AML-193 (cell line): ENCODE data around the gene PLEKHM2.

Experiments
- DNase-seq, 2 experiments: peaks; one replicate each; lab custom pipeline; 2025; lab: John Stamatoyannopoulos, UW

PLEKHM2 gene

DNA sequence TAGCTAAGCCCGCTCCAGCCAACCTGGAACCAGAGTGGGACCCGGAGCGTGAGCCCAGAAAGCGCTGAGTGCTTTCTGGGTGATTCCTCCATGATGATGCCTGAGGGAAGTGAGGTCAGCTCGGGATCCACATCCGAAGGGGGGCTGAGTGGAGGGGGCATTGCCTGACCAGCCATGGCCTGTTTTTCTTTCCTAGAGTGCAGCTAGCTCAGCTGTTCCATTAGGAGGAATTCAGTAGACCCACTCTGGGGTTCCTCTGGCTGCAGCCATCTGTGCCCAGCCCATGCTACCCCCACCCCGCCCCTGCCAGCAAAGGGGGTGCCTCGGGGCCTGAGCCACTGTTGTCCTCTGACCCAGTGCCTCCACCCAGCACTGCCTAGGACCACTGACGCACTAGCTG, 42.4 kb downstream of the PLEKHM2 start:
- DNase-seq, result no peak

GRCh38 chr1:15727021-15727420, 42.9 kb downstream of the PLEKHM2 start:
- DNase-seq, result no peak

DNA sequence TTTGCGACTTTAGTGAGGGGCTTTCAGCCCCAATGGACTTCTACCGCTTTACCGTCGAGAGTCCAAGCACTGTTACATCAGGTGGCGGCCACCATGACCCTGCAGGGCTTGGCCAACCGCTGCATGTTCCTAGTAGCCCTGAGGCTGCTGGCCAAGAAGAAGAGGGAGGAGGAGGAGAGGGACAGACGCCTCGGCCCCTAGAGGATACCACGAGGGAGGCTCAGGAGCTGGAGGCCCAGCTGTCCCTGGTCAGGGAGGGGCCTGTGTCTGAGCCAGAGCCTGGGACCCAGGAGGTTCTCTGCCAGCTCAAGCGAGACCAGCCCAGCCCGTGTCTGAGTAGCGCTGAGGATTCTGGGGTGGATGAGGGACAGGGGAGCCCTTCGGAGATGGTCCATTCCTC, 43.3 kb downstream of the PLEKHM2 start:
- DNase-seq, result no peak

DNA sequence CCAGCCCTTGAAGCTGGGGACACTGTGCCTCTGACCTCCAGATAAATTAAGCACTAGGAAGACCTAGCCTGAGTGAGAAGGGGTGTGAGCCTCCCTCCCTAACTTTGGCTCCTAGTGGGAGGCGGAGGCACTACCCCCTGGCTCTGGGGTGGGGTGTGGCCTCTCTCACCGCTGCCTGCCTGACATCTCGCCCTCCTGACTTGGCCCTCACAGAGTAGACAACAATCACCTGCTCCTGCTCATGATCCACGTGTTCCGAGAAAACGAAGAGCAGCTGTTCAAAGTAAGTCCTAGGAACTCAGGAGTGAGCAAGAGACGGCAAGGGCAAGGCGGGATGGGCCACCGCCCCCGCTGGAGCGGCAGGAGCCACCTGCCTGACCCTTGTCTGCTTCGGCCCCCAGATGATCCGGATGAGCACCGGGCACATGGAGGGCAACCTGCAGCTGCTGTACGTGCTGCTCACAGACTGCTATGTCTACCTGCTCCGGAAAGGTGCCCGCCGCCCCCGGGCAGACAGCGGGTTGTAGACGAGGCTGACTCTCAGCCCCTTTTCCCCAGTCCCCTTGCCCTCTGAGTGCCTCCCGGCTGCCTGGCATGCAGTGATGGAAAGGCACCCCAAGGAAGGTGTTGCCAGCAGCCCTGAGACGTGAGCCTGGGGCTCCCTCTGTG, 43.9 kb downstream of the PLEKHM2 start:
- no peak for DNase-seq

DNA sequence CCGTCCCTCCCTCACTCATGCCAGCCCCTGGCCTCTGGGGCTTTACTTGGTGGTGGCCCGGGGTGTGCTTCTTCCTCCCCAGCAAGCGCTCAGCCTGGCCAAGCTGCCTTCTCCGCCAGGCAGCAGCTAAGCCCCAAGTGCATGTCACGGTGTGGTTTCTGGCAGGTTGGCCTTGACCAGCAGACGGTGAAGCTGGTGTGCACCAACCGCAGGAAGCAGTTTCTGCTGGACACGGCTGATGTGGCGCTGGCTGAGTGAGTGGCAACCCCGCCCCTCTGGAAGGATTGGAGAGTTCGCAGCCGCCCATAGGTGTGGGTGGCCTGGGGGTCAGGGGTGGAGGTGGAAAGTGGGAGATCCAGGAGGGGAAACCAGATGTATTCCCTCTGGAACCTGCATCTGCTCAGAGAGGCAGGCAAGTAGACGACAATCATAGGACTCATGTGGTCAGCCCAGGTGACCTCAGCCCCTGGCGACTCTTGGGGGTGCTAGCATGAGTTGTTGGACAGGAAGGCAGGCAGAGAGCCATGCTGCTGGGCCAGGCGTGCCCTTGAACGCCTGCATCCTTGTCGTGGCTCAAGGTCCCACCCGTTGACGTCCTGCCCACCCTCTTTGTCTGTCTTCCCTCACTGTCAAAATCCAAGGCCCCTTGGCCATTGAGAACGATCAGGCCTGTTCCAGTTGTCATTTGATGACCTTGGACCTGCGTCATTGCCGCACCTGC, 45.0 kb downstream of the PLEKHM2 start:
- no peak for DNase-seq

- no peak for DNase-seq
Measured at GRCh38 chr1:15730423-15730822, 46.3 kb downstream of the PLEKHM2 start.

- no peak for DNase-seq
Measured at GRCh38 chr1:15730936-15731335, 46.8 kb downstream of the PLEKHM2 start.

DNA sequence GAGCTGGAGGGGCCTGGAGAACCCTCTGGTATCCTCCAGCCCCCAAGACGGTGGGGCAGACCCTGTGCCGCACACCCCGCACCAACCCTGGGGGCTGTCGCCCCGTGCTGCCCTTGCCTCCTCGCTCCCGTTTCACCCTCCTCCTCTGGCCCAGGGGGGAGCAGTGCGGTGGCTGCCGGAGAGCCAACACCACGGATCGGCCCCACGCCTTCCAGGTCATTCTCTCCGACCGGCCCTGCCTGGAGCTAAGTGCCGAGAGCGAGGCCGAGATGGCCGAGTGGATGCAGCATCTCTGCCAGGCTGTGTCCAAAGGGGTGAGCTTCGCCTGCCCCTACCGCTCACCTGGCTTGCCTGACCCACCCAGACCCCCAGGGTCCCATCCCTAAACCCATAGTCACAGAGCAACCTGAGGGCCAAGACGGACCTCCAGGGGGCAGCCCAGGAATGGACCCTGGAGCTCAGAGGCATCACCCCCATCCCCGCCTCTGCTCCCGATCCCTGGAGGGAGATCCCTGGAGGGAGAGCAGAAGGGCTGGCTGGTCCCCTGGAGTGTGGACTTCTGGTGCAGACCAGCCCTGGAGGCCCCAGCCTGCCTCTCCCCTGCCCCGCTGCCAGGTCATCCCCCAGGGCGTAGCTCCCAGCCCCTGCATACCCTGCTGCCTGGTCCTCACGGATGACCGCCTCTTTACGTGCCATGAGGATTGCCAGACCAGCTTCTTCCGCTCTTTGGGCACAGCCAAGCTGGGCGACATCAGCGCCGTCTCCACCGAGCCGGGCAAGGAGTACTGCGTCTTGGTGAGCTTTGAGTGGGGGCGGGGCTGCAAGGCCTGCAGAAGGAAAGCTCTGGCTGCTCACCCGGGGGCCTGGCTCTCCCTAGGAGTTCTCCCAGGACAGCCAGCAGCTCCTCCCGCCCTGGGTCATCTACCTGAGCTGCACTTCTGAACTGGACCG, 47.9 kb downstream of the PLEKHM2 start:
- DNase-seq, result no peak

DNA sequence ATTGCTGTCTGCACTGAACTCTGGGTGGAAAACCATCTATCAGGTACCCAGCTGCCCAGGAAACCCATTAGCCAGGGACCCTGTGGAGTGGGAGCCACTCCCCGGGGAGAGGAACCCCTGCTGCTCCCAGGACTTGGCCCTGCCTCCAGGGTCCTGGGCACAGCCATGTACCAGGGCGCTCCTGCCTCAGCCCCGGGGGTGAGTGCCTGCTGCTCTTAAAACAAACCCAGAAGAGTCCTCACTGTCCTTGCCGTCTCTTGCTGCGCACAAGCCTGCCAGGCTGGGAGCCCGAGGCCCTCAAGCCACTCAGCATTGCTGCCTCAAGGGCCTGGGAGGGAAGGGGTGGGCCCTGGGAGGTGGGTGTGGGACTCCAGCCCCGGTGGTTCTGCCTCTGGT, 48.6 kb downstream of the PLEKHM2 start:
- DNase-seq, result no peak

- no peak for DNase-seq
Measured at GRCh38 chr1:15733218-15733725, 49.2 kb downstream of the PLEKHM2 start.

GRCh38 chr1:15733726-15734226, 49.7 kb downstream of the PLEKHM2 start:
- no peak for DNase-seq

GRCh38 chr1:15734296-15734695, 50.2 kb downstream of the PLEKHM2 start:
- DNase-seq, result no peak

- DNase-seq, result no peak
Measured at GRCh38 chr1:15734901-15735300, 50.8 kb downstream of the PLEKHM2 start.

GRCh38 chr1:15735304-15736037, 51.4 kb downstream of the PLEKHM2 start:
- DNase-seq, result no peak

DNA sequence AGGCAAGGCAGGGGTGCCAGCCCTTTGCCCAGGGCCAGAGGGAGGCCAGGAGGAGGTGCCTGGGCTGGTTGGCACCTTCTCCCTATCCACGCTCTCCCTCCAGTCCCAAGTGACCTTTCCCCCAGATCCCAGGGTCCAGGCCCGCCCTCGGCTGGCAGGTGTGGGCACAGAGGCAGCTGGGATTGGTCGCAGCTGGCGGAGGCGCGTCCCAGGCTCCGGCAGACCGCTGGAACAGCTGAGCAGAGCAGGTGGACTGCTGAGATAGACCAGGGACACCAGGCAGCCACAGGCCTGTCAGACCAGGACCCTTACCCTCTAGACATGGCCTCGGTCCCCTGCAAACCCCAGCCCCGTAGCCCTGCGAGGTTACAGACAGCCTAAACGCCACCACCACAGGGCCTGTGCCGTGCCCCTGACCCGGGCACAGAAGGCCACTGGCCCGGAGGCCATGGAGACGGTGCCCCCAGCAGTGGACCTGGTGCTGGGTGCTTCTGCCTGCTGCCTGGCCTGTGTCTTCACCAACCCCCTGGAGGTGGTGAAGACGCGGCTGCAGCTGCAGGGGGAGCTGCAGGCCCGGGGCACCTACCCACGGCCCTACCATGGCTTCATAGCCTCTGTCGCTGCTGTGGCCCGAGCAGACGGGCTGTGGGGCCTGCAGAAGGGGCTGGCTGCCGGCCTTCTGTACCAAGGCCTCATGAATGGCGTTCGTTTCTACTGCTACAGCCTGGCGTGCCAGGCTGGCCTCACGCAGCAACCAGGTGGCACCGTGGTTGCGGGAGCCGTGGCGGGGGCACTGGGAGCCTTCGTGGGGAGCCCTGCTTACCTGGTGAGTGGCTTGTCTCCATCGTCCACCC, 52.1 kb downstream of the PLEKHM2 start, which contains the start of gene SLC25A34:
TSS of gene SLC25A34 (plus strand) at position 221 of the 854 bp plus-strand sequence. CDS start at position 449, 228 bp downstream.
- no peak for DNase-seq

DNA sequence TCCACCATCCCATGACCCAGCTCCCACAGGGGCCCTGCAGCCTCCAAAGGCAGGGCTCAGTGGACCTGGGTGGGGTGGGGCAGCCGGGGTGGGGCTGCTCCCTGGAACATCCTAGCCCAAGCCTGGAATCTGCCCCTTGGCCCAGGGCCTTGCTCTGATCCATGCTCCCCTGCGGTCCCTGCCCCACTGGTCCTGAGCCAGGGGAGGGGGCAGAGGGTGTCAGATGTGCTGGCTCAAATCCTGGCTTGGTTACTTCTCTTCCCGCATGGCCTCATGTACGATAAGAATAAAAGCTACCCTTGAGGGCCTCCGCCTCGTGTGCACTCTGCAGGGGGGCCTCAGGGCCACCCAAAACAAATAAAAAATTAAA, 52.8 kb downstream of the PLEKHM2 start:
- no peak for DNase-seq

- DNase-seq, result no peak
Measured at GRCh38 chr1:15737324-15738319, 53.5 kb downstream of the PLEKHM2 start.

- no peak for DNase-seq
Measured at GRCh38 chr1:15738416-15739113, 54.4 kb downstream of the PLEKHM2 start.

DNA sequence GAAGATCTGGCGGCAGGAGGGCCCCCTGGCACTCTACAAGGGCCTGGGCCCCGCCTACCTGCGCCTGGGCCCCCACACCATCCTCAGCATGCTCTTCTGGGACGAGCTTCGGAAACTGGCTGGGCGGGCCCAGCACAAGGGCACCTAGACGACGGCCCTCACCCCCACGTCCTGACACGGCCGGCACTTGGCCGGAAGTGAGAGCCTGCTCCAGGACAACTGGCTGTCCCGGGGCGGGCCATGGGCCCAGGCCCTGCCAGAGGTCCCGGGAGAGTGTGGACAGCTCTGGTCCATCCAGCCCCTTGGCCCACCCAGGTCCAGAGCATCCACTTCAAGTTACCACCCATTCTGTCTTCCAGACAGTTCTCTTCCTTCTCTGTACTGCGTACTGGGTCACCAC, 55.1 kb downstream of the PLEKHM2 start:
- DNase-seq, result no peak
